A673 (cell line): ENCODE measurements around the gene SEZ6L. TPM values are rescaled to one million over a fixed set of nuclear protein-coding genes. Genes with fewer than 3 reads are reported as not detected.

Source experiments
- BruUV-seq: library from RNA; stranded (reverse); fragments of 400-500 nt; replicated peaks from 2 replicates; lab custom pipeline; 2021; lab: Mats Ljungman, UMichigan
- CTCF ChIA-PET: fragments of 300-600 bp; sonication (Branson Sonifier 250); formaldehyde crosslinking; loops from one replicate; lab custom pipeline; 2022; ENCODE audit warnings: antibody characterized with exemption; lab: Charles Lee
- POLR2A ChIA-PET: fragments of 300-600 bp; sonication (Branson Sonifier 250); formaldehyde crosslinking; loops from one replicate; lab custom pipeline; 2022; ENCODE audit warnings: antibody characterized with exemption; ENCODE audit not compliant: low non-redundant PET; lab: Charles Lee
- DNase-seq: peaks from one replicate; pipeline ENCODE4 v3.0.0-alpha.2; 2015; ENCODE audit warnings: low spot score
- H3K27ac ChIP-seq: fragments of 200-600 bp; sonication (generic); 2 replicates; pipeline ENCODE4 v1.5.1; 2016; ENCODE audit warnings: mixed run types, low read depth, mild to moderate bottlenecking, mixed read lengths, antibody characterized with exemption, low read length; ENCODE audit not compliant: poor library complexity, severe bottlenecking
- H3K27me3 ChIP-seq: fragments of 200-600 bp; sonication (generic); replicated peaks from 2 replicates; pipeline ENCODE4 v1.6.1; 2017; ENCODE audit warnings: mixed run types, low read depth, mild to moderate bottlenecking, mixed read lengths, antibody characterized with exemption, low read length; ENCODE audit not compliant: insufficient read depth, poor library complexity
- H3K36me3 ChIP-seq: fragments of 200-600 bp; sonication (generic); 2 replicates; pipeline ENCODE4 v1.6.1; 2016; ENCODE audit warnings: mixed run types, mild to moderate bottlenecking, mixed read lengths, antibody characterized with exemption, low read length; ENCODE audit not compliant: insufficient read depth, poor library complexity, severe bottlenecking
- H3K4me1 ChIP-seq: fragments of 200-600 bp; sonication (generic); 2 replicates; pipeline ENCODE4 v1.6.1; 2017; ENCODE audit warnings: mixed run types, mild to moderate bottlenecking, mixed read lengths, antibody characterized with exemption, low read length; ENCODE audit not compliant: insufficient read depth, poor library complexity, severe bottlenecking
- H3K4me3 ChIP-seq: fragments of 200-600 bp; sonication (generic); 2 replicates; pipeline ENCODE4 v1.5.1; 2016; ENCODE audit warnings: low read depth, mixed run types, mild to moderate bottlenecking, mixed read lengths, low read length; ENCODE audit not compliant: poor library complexity, severe bottlenecking
- H3K9me3 ChIP-seq: fragments of 200-600 bp; sonication (generic); 2 replicates; pipeline ENCODE4 v1.6.1; 2016; ENCODE audit warnings: mixed run types, low read depth, mild to moderate bottlenecking, mixed read lengths, antibody characterized with exemption, low read length; ENCODE audit not compliant: poor library complexity, severe bottlenecking
- EZH2 ChIP-seq: fragments of 200-600 bp; sonication (generic); IDR thresholded peaks from 2 replicates; pipeline ENCODE4 v1.6.1; 2017; ENCODE audit warnings: borderline replicate concordance, low read depth, mild to moderate bottlenecking, mixed read lengths, antibody characterized with exemption, low read length; ENCODE audit not compliant: poor library complexity, severe bottlenecking
- intact Hi-C: fragments of 100-400 bp; cut with micrococcal nuclease; formaldehyde crosslinking; loops from one replicate; pipeline ENCODE4 v1.10.0; 2022; ENCODE audit not compliant: unreplicated experiment
- total RNA-seq: library from RNA; stranded (reverse); gene quantifications from 2 replicates; pipeline ENCODE4 v1.2.3, GENCODE V29; 2021
- TF ChIP-seq, protein P1 (sequence below): fragments of 300-800, 200-600 bp; sonication (generic); conservative IDR thresholded peaks from 2 replicates; pipeline ENCODE4 v1.5.1; 2017; ENCODE audit warnings: low read depth, mild to moderate bottlenecking, antibody characterized with exemption, low read length, moderate library complexity, mixed read lengths

The SEZ6L gene
- total RNA-seq, 1 experiment from 2014 or later: 6.3 TPM

- POLR2A ChIA-PET: no interaction called here
These were observed 195.1 kb downstream of the SEZ6L start for GRCh38 chr22:26364066-26365015.

DNA sequence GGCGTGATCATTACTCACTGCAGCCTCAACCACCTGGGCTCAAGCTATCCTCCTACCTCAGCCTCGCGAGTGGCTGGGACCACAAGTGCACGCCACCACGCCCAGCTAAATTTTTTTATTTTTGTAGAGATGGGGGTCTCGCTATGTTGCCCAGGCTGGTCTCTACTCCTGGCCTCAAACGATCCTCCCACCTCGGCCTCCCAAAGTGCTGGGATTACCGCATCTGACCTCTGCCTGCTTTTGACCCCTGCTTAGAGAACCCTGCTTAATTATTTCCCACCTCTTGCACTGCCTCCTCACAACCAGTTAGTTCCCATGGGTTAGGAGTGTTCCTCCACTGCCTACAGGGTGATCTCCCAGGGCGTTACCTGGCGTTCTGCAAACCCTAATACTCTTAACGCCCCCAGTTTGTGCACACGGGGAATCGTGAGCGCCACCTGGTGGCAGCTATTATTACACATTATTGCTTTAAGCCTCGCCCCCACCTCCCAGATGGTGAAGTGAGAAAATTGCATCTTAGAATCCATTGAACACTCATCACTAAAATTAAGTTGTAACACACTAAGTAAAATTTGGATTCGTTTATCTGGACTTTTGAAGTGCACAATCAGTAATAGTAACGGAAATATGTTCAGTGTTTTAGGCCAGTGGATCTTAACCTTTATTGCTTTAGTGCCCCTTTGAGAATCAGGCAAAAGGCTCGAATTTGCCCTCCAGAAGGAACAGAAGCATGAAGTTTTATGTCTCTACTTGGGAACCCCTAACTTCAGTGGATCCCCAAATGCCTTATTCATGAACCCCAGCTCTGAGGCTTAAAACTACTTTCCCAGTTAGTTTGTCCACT is 198.4 kb downstream of the SEZ6L start:
- DNase-seq: peak; percentile 76
- BruUV-seq: no TSS peak
- H3K4me3 ChIP-seq: no peak overlapping the region
- TF ChIP-seq, protein P1, sequence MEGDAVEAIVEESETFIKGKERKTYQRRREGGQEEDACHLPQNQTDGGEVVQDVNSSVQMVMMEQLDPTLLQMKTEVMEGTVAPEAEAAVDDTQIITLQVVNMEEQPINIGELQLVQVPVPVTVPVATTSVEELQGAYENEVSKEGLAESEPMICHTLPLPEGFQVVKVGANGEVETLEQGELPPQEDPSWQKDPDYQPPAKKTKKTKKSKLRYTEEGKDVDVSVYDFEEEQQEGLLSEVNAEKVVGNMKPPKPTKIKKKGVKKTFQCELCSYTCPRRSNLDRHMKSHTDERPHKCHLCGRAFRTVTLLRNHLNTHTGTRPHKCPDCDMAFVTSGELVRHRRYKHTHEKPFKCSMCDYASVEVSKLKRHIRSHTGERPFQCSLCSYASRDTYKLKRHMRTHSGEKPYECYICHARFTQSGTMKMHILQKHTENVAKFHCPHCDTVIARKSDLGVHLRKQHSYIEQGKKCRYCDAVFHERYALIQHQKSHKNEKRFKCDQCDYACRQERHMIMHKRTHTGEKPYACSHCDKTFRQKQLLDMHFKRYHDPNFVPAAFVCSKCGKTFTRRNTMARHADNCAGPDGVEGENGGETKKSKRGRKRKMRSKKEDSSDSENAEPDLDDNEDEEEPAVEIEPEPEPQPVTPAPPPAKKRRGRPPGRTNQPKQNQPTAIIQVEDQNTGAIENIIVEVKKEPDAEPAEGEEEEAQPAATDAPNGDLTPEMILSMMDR: peak; percentile 94
- TF ChIP-seq EZH2: no peak
- no peaks in the 10 kb centered on the region for H3K9me3 ChIP-seq
- CTCF ChIA-PET: interaction anchor here (0.9 to 1.4 kb wide), 3 partner anchors 15 to 195 kb away, joined by 3 to 4 read pairs (median 3); no protein-coding TSS in a partner anchor
- no peak overlapping the region for H3K27ac ChIP-seq
- no peaks in the 10 kb centered on the region for H3K36me3 ChIP-seq
- intact Hi-C loops: no loop called here
- peaks cover 9% of the 10 kb centered on the region for H3K27me3 ChIP-seq
- H3K4me1 ChIP-seq: no peaks in the 10 kb centered on the region
- POLR2A ChIA-PET: no interaction called here

More at GRCh38 chr22:26364066-26365015, 195.1 kb downstream of the SEZ6L start:
- BruUV-seq: no TSS peak
- Histone ChIP-seq H3K4me3 (no peak overlapping the region), H3K27me3 (peaks cover 12% of the 10 kb centered on the region), H3K36me3 (no peaks in the 10 kb centered on the region), H3K27ac (no peak overlapping the region), H3K4me1 (peaks cover 11% of the 10 kb centered on the region), H3K9me3 (no peaks in the 10 kb centered on the region)
- CTCF ChIA-PET: interaction anchor here (0.6 to 1.7 kb wide), 13 partner anchors 41 to 1645 kb away, joined by 3 to 13 read pairs (median 6); no protein-coding TSS in a partner anchor
- intact Hi-C loops: loop anchor here (5.0 kb wide), 1 partner anchor 592 kb away; no protein-coding TSS in a partner anchor
- TF ChIP-seq EZH2: no peak
- TF ChIP-seq, protein P1: peak; percentile 74
- peak; percentile 87 for DNase-seq

GRCh38 chr22:26372890-26373289 is 203.6 kb downstream of the SEZ6L start:
- CTCF ChIA-PET: no interaction called here
- no peak for DNase-seq
- Histone ChIP-seq H3K27ac (no peak overlapping the region), H3K27me3 (peaks cover 24% of the 10 kb centered on the region), H3K4me1 (no peaks in the 10 kb centered on the region), H3K4me3 (no peak overlapping the region), H3K36me3 (no peaks in the 10 kb centered on the region), H3K9me3 (no peaks in the 10 kb centered on the region)
- intact Hi-C loops: no loop called here
- BruUV-seq: no TSS peak
- TF ChIP-seq, protein P1: no peak
- TF ChIP-seq EZH2: no peak
- POLR2A ChIA-PET: no interaction called here
